AG09319 (cell line): Measurements from ENCODE around the gene PGM2.

Experiments used
- DNase-seq: peaks from one replicate; pipeline ENCODE4 v3.0.0-alpha.2; 2010; ENCODE audit warnings: low read depth; ENCODE audit errors: extremely low read depth
- CTCF ChIP-seq: IDR thresholded peaks from 2 replicates; pipeline ENCODE4 v1.5.1; 2011; ENCODE audit warnings: low read depth, mild to moderate bottlenecking, inconsistent platforms, low read length, moderate library complexity

PGM2 gene

GRCh38 chr4:37889849-37890800 is 63.6 kb downstream of the PGM2 start:
- no peak for DNase-seq

GRCh38 chr4:37890801-37891259 is 64.3 kb downstream of the PGM2 start, which contains the start of gene TBC1D1:
Gene TBC1D1 (plus strand): TSS chr4:37891084. CDS start chr4:37902096, 11,012 bp downstream.
- TF ChIP-seq CTCF, result no peak
- no peak for DNase-seq

More at GRCh38 chr4:37889849-37890800, 63.6 kb downstream of the PGM2 start:
- no peak; the same call in 1 of the 2 replicates for TF ChIP-seq CTCF

- TF ChIP-seq CTCF, result no peak
- no peak for DNase-seq
Observed at GRCh38 chr4:37891260-37892159, 65.0 kb downstream of the PGM2 start.

GRCh38 chr4:37892641-37893040 is 66.2 kb downstream of the PGM2 start:
- no peak for DNase-seq
- no peak for TF ChIP-seq CTCF

- no peak for DNase-seq
- TF ChIP-seq CTCF, result no peak
Observed at GRCh38 chr4:37893164-37893563, 66.7 kb downstream of the PGM2 start.

- TF ChIP-seq CTCF, result no peak
- no peak for DNase-seq
Observed at GRCh38 chr4:37895271-37895670, 68.8 kb downstream of the PGM2 start.
